Urinary bladder (tissue), 4 donors: Measurements from ENCODE around the gene GGTLC1. TPM values are rescaled to one million over a fixed set of nuclear protein-coding genes. Genes with fewer than 3 reads are reported as not detected.

Source experiments
- DNase-seq: peaks from one replicate; pipeline ENCODE4 v3.0.0-alpha.2; 2015; ENCODE audit errors: extremely low spot score
- H3K27ac ChIP-seq: one replicate; pipeline ENCODE4 v1.5.1; 2013; ENCODE audit warnings: low read depth, mild to moderate bottlenecking, moderate library complexity
- H3K36me3 ChIP-seq: one replicate; pipeline ENCODE4 v1.6.1; 2013; ENCODE audit warnings: mild to moderate bottlenecking, moderate library complexity; ENCODE audit not compliant: insufficient read depth
- H3K4me1 ChIP-seq: one replicate; pipeline ENCODE4 v1.6.1; 2013; ENCODE audit warnings: mild to moderate bottlenecking, moderate library complexity; ENCODE audit not compliant: insufficient read depth
- H3K4me3 ChIP-seq: one replicate; pipeline ENCODE4 v1.5.1; 2013; ENCODE audit warnings: low read depth, low read length
- WGBS: extraction: QIAGEN DNeasy Blood & Tissue Kit; methylation state at CpG from one replicate; pipeline ENCODE4 v1.1.7; 2013; 5-methylcytosine and 5-hydroxymethylcytosine counted together
- polyA plus RNA-seq: library from polyadenylated mRNA; stranded (reverse); fragments of 200-250 nt; gene quantifications from one replicate; pipeline ENCODE4 v1.2.3, GENCODE V29; 2013
- total RNA-seq: library from RNA; depleted of rRNA; stranded (reverse); fragments of >200 nt; gene quantifications from one replicate; pipeline ENCODE4 v1.2.3, GENCODE V29; 2014
- donor health status: healthy with polysubstance abuse.
- donor health status: healthy.

GGTLC1 gene
- total RNA-seq (not detected), polyA plus RNA-seq (not detected)

- Histone ChIP-seq H3K27ac (no peak within 1 kb of the TSS), H3K4me1 (no peaks in the 10 kb centered on the region), H3K4me3 (no peak within 1 kb of the TSS), H3K36me3 (no peaks in the 10 kb centered on the region)
- DNase-seq: no peak
- WGBS: 89% methylated on average over 25 of the region's 26 CpGs
Observed at GRCh38 chr20:23988561-23988960, at the start of gene GGTLC1. Gene GGTLC1 (minus strand): TSS chr20:23988779. CDS start chr20:23986611, 2,168 bp downstream.

- no peak overlapping the region for H3K27ac ChIP-seq
- WGBS: 52% methylated on average over 2 of the region's 2 CpGs
Observed at GRCh38 chr20:24034820-24035219, 46.2 kb upstream of the GGTLC1 start.

GRCh38 chr20:24033565-24033964 lies 45.0 kb upstream of the GGTLC1 start:
- H3K27ac ChIP-seq: no peak overlapping the region
- no peaks in the 10 kb centered on the region for H3K4me1 ChIP-seq
- 88% methylated on average over 3 of the region's 3 CpGs for WGBS
- H3K4me3 ChIP-seq: no peak overlapping the region
- no peak for DNase-seq
- H3K36me3 ChIP-seq: no peaks in the 10 kb centered on the region

More at GRCh38 chr20:24034820-24035219, 46.2 kb upstream of the GGTLC1 start:
- Histone ChIP-seq H3K4me3 (no peak overlapping the region), H3K36me3 (no peaks in the 10 kb centered on the region), H3K4me1 (no peaks in the 10 kb centered on the region)
- peak; percentile 2 for DNase-seq

- no peaks in the 10 kb centered on the region for H3K36me3 ChIP-seq
- no peak overlapping the region for H3K27ac ChIP-seq
- H3K4me3 ChIP-seq: no peak overlapping the region
- H3K4me1 ChIP-seq: no peaks in the 10 kb centered on the region
- DNase-seq: no peak
Observed at GRCh38 chr20:24033151-24033550, 44.6 kb upstream of the GGTLC1 start.

GRCh38 chr20:24032400-24032898 lies 43.9 kb upstream of the GGTLC1 start:
- Histone ChIP-seq H3K36me3 (no peaks in the 10 kb centered on the region), H3K4me3 (no peak overlapping the region), H3K4me1 (no peaks in the 10 kb centered on the region), H3K27ac (no peak overlapping the region)
- DNase-seq: no peak
- WGBS: 87% methylated on average over 5 of the region's 5 CpGs

GRCh38 chr20:24027229-24027628 lies 38.6 kb upstream of the GGTLC1 start:
- no peak overlapping the region for H3K4me3 ChIP-seq
- no peak overlapping the region for H3K27ac ChIP-seq
- H3K4me1 ChIP-seq: no peaks in the 10 kb centered on the region
- no peak for DNase-seq
- 23% methylated on average over 6 of the region's 6 CpGs for WGBS
- no peaks in the 10 kb centered on the region for H3K36me3 ChIP-seq

GRCh38 chr20:24022621-24023180 lies 34.1 kb upstream of the GGTLC1 start:
- no peaks in the 10 kb centered on the region for H3K36me3 ChIP-seq
- H3K4me3 ChIP-seq: no peak overlapping the region
- no peak overlapping the region for H3K27ac ChIP-seq
- no peak for DNase-seq
- H3K4me1 ChIP-seq: no peaks in the 10 kb centered on the region
- 87% methylated on average over 4 of the region's 4 CpGs for WGBS

GRCh38 chr20:24018796-24019195 lies 30.2 kb upstream of the GGTLC1 start:
- WGBS: 60% methylated on average over 2 of the region's 2 CpGs
- Histone ChIP-seq H3K4me1 (no peaks in the 10 kb centered on the region), H3K36me3 (no peaks in the 10 kb centered on the region), H3K4me3 (no peak overlapping the region), H3K27ac (no peak overlapping the region)
- no peak for DNase-seq

- H3K36me3 ChIP-seq: no peaks in the 10 kb centered on the region
- no peak overlapping the region for H3K4me3 ChIP-seq
- DNase-seq: no peak
- no peaks in the 10 kb centered on the region for H3K4me1 ChIP-seq
- 61% methylated on average over 3 of the region's 3 CpGs for WGBS
- no peak overlapping the region for H3K27ac ChIP-seq
Observed at GRCh38 chr20:24017458-24017755, 28.8 kb upstream of the GGTLC1 start.

GRCh38 chr20:24016607-24017457 lies 28.3 kb upstream of the GGTLC1 start:
- H3K4me1 ChIP-seq: no peaks in the 10 kb centered on the region
- 62% methylated on average over 8 of the region's 8 CpGs for WGBS
- DNase-seq: no peak

GRCh38 chr20:24013953-24014352 lies 25.4 kb upstream of the GGTLC1 start:
- H3K4me3 ChIP-seq: no peak overlapping the region
- no peaks in the 10 kb centered on the region for H3K36me3 ChIP-seq
- no peaks in the 10 kb centered on the region for H3K4me1 ChIP-seq
- H3K27ac ChIP-seq: no peak overlapping the region
- 80% methylated on average over 3 of the region's 3 CpGs for WGBS
- DNase-seq: no peak

More at GRCh38 chr20:24016607-24017457, 28.3 kb upstream of the GGTLC1 start:
- Histone ChIP-seq H3K4me3 (no peak overlapping the region), H3K36me3 (no peaks in the 10 kb centered on the region), H3K27ac (no peak overlapping the region)

GRCh38 chr20:24011282-24011681 lies 22.7 kb upstream of the GGTLC1 start:
- H3K4me3 ChIP-seq: no peak overlapping the region
- no peaks in the 10 kb centered on the region for H3K4me1 ChIP-seq
- 81% methylated on average over 6 of the region's 6 CpGs for WGBS
- DNase-seq: no peak
- no peak overlapping the region for H3K27ac ChIP-seq
- H3K36me3 ChIP-seq: no peaks in the 10 kb centered on the region

GRCh38 chr20:24007758-24008157 lies 19.2 kb upstream of the GGTLC1 start:
- no peaks in the 10 kb centered on the region for H3K36me3 ChIP-seq
- no peaks in the 10 kb centered on the region for H3K4me1 ChIP-seq
- H3K27ac ChIP-seq: no peak overlapping the region
- 71% methylated on average over 3 of the region's 3 CpGs for WGBS
- DNase-seq: no peak
- no peak overlapping the region for H3K4me3 ChIP-seq

- WGBS: 69% methylated on average over 8 of the region's 8 CpGs
- no peak overlapping the region for H3K4me3 ChIP-seq
- no peaks in the 10 kb centered on the region for H3K4me1 ChIP-seq
- H3K36me3 ChIP-seq: no peaks in the 10 kb centered on the region
- no peak for DNase-seq
- H3K27ac ChIP-seq: no peak overlapping the region
Observed at GRCh38 chr20:24007073-24007595, 18.6 kb upstream of the GGTLC1 start.
